ENCODE results near the gene HECTD2. TPM values are rescaled to one million over a fixed set of nuclear protein-coding genes. Genes with fewer than 3 reads are reported as not detected.
"Not testable (repeated sequence)": the region's sequence is repeated elsewhere in the genome, so short reads cannot be mapped to it uniquely, and the experiment has no call there.

HECTD2 gene
- polyA plus RNA-seq (ENCODE audit: insufficient read length in 4 of 4): 10 to 100 TPM; 25.1 to 35.0 (median 31.2) TPM

GRCh38 chr10:91409869-91410637 lies at the start of gene HECTD2:
Gene HECTD2 (plus strand): TSS chr10:91410344. CDS start chr10:91410439, 95 bp downstream.
- DNase-seq (ENCODE audit: low read depth in 4 of 4, low spot score in 3 of 4): peak; percentile 54 to 76 (median 58)

- DNase-seq (ENCODE audit: low read depth in 4 of 4, low spot score in 3 of 4): no peak
Observed at GRCh38 chr10:91360461-91360860, 49.7 kb upstream of the HECTD2 start.

GRCh38 chr10:91365519-91365918 lies 44.6 kb upstream of the HECTD2 start:
- DNase-seq (ENCODE audit: low read depth in 4 of 4, low spot score in 3 of 4): not testable (repeated sequence)

- no peak for DNase-seq (ENCODE audit: low read depth in 4 of 4, low spot score in 3 of 4)
Observed at GRCh38 chr10:91366704-91367103, 43.4 kb upstream of the HECTD2 start.

GRCh38 chr10:91367127-91367531 lies 43.0 kb upstream of the HECTD2 start:
- no peak for DNase-seq (ENCODE audit: low read depth in 4 of 4, low spot score in 3 of 4)

- DNase-seq (ENCODE audit: low read depth in 4 of 4, low spot score in 3 of 4): no peak
Observed at GRCh38 chr10:91367558-91367957, 42.6 kb upstream of the HECTD2 start.

GRCh38 chr10:91369978-91370589 lies 40.1 kb upstream of the HECTD2 start:
- DNase-seq (ENCODE audit: low read depth in 4 of 4, low spot score in 3 of 4): not testable (repeated sequence)

- DNase-seq (ENCODE audit: low read depth in 4 of 4, low spot score in 3 of 4): no peak
Observed at GRCh38 chr10:91374052-91374451, 36.1 kb upstream of the HECTD2 start.

GRCh38 chr10:91378061-91378460 lies 32.1 kb upstream of the HECTD2 start:
- DNase-seq (ENCODE audit: low read depth in 4 of 4, low spot score in 3 of 4): no peak

- DNase-seq (ENCODE audit: low read depth in 4 of 4, low spot score in 3 of 4): no peak
Observed at GRCh38 chr10:91380873-91381256, 29.3 kb upstream of the HECTD2 start.

GRCh38 chr10:91381257-91381891 lies 28.8 kb upstream of the HECTD2 start:
- DNase-seq (ENCODE audit: low read depth in 4 of 4, low spot score in 3 of 4): no peak

- DNase-seq (ENCODE audit: low read depth in 4 of 4, low spot score in 3 of 4): no peak
Observed at GRCh38 chr10:91385306-91386085, 24.6 kb upstream of the HECTD2 start.

GRCh38 chr10:91389636-91390512 lies 20.3 kb upstream of the HECTD2 start:
- peak in 3 of 4 donors; percentile 32 to 42 (median 39) for DNase-seq (ENCODE audit: low read depth in 4 of 4, low spot score in 3 of 4)

GRCh38 chr10:91390513-91390825 lies 19.7 kb upstream of the HECTD2 start:
- DNase-seq (ENCODE audit: low read depth in 4 of 4, low spot score in 3 of 4): not testable (repeated sequence)

GRCh38 chr10:91391920-91392319 lies 18.2 kb upstream of the HECTD2 start:
- no peak for DNase-seq (ENCODE audit: low read depth in 4 of 4, low spot score in 3 of 4)

- DNase-seq (ENCODE audit: low read depth in 4 of 4, low spot score in 3 of 4): no peak
Observed at GRCh38 chr10:91406322-91406721, 3.8 kb upstream of the HECTD2 start.

GRCh38 chr10:91409069-91409868 lies 875 bp upstream of the HECTD2 start:
- peak; percentile 73 to 83 (median 77) for DNase-seq (ENCODE audit: low read depth in 4 of 4, low spot score in 3 of 4)

- DNase-seq (ENCODE audit: low read depth in 4 of 4, low spot score in 3 of 4): peak in 3 of 4 donors; percentile 28 to 49 (median 35)
Observed at GRCh38 chr10:91410638-91411371, 661 bp downstream of the HECTD2 start.
